Measurements from ENCODE around the gene CEACAM16.

DNA sequence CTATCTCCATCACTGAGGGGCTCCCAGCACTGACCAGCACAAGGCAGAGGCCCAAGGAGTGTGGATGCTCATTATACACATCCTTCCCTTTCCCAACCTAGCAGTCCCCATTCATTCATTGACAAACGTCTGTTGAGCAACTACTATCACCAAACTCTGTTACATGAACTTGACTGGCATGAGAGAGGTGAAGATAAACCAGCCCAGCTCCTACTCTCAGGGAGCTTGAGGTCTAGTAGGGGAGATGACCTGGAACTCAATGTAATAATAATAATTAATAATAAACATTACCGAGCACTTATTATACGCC is 8.9 kb upstream of the CEACAM16 start:
- TF ChIP-seq POLR2A (IDR thresholded peaks at IDR 0.05) = no peak
- TF ChIP-seq, protein P1, sequence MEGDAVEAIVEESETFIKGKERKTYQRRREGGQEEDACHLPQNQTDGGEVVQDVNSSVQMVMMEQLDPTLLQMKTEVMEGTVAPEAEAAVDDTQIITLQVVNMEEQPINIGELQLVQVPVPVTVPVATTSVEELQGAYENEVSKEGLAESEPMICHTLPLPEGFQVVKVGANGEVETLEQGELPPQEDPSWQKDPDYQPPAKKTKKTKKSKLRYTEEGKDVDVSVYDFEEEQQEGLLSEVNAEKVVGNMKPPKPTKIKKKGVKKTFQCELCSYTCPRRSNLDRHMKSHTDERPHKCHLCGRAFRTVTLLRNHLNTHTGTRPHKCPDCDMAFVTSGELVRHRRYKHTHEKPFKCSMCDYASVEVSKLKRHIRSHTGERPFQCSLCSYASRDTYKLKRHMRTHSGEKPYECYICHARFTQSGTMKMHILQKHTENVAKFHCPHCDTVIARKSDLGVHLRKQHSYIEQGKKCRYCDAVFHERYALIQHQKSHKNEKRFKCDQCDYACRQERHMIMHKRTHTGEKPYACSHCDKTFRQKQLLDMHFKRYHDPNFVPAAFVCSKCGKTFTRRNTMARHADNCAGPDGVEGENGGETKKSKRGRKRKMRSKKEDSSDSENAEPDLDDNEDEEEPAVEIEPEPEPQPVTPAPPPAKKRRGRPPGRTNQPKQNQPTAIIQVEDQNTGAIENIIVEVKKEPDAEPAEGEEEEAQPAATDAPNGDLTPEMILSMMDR (IDR thresholded peaks at IDR 0.05 in 4 of 5, conservative IDR thresholded peaks at IDR 0.05 in 1 of 5) = no peak
